Fibroblast of lung (primary cell): Measurements from ENCODE around the gene DYNC2I2. TPM values are rescaled to one million over a fixed set of nuclear protein-coding genes. Genes with fewer than 3 reads are reported as not detected.
A peak's percentile ranks its signal among the peaks of the same experiment; 100 is the strongest.
"Not testable (repeated sequence)": the region's sequence is repeated elsewhere in the genome, so short reads cannot be mapped to it uniquely, and the experiment has no call there.

Source experiments
- DNase-seq, 2 donors: peaks; one replicate each; pipeline versions ENCODE4 v3.0.0 to v3.0.0-alpha.2; 2010; ENCODE audit warnings: low read depth in 2 of 2
- H2AFZ ChIP-seq: 2 replicates; pipeline ENCODE4 v1.5.1; 2012; ENCODE audit warnings: low read length, control low read depth, inconsistent platforms
- H3K27ac ChIP-seq: 2 replicates; pipeline ENCODE4 v1.5.1; 2011; ENCODE audit warnings: low read length, control low read depth; ENCODE audit not compliant: insufficient read depth
- H3K27me3 ChIP-seq: 2 replicates; pipeline ENCODE4 v1.5.1; 2011; ENCODE audit warnings: mild to moderate bottlenecking, low read length; ENCODE audit not compliant: control insufficient read depth, insufficient read depth
- H3K36me3 ChIP-seq: 2 replicates; pipeline ENCODE4 v1.5.1; 2011; ENCODE audit warnings: low read length; ENCODE audit not compliant: control insufficient read depth, insufficient read depth
- H3K4me1 ChIP-seq: 2 replicates; pipeline ENCODE4 v1.5.1; 2011; ENCODE audit warnings: low read length; ENCODE audit not compliant: control insufficient read depth, insufficient read depth; ENCODE audit errors: extremely low read depth
- H3K4me2 ChIP-seq: 2 replicates; pipeline ENCODE4 v1.5.1; 2011; ENCODE audit warnings: low read length, control low read depth; ENCODE audit not compliant: insufficient read depth; ENCODE audit errors: extremely low read depth
- H3K4me3 ChIP-seq, 4 experiments: fragments of 200-600 bp in 1 of 4; sonication (generic) in 1 of 4; replicated peaks in 1 of 4; 2 replicates each; pipeline ENCODE4 v1.5.1; 2011 to 2016; ENCODE audit warnings: low read length in 4 of 4, low read depth in 3 of 4, mild to moderate bottlenecking in 3 of 4, control low read depth in 2 of 4, inconsistent platforms in 1 of 4, mixed read lengths in 1 of 4; ENCODE audit not compliant: insufficient read depth in 1 of 4; ENCODE audit errors: control extremely low read depth in 1 of 4
- H3K79me2 ChIP-seq: 2 replicates; pipeline ENCODE4 v1.5.1; 2012; ENCODE audit warnings: mild to moderate bottlenecking, low read length, inconsistent platforms; ENCODE audit not compliant: control insufficient read depth, insufficient read depth
- H3K9ac ChIP-seq: 2 replicates; pipeline ENCODE4 v1.5.1; 2011; ENCODE audit warnings: mild to moderate bottlenecking, low read length, control low read depth; ENCODE audit not compliant: insufficient read depth
- H3K9me3 ChIP-seq: 2 replicates; pipeline ENCODE4 v1.5.1; 2012; ENCODE audit warnings: low read depth, low read length; ENCODE audit not compliant: control insufficient read depth, insufficient read depth
- H4K20me1 ChIP-seq: 2 replicates; pipeline ENCODE4 v1.5.1; 2011; ENCODE audit warnings: low read length; ENCODE audit not compliant: control insufficient read depth, insufficient read depth; ENCODE audit errors: extremely low read depth
- CTCF ChIP-seq, 2 donors: IDR thresholded peaks in 1 of 2; conservative IDR thresholded peaks in 1 of 2; 1 replicate in 1 of 2; 2 replicates in 1 of 2; pipeline ENCODE4 v1.5.1; 2011 to 2012; ENCODE audit warnings: low read length in 2 of 2, control low read depth in 1 of 2, inconsistent platforms in 1 of 2, low read depth in 1 of 2, mild to moderate bottlenecking in 1 of 2
- EZH2 ChIP-seq: IDR thresholded peaks from 2 replicates; pipeline ENCODE4 v1.5.1; 2012; ENCODE audit warnings: low read length, control low read depth, mild to moderate bottlenecking; ENCODE audit errors: missing control alignments
- polyA plus RNA-seq, 2 donors: library from polyadenylated mRNA; depleted of rRNA in 1 of 2; stranded (reverse) in 1 of 2; unstranded in 1 of 2; fragments of >200 nt; gene quantifications; 2 replicates each; pipeline ENCODE4 v1.2.1, GENCODE V29; 2011 to 2012; ENCODE audit warnings: missing spikeins in 1 of 2
- total RNA-seq: library from RNA; depleted of rRNA; stranded (reverse); fragments of >200 nt; gene quantifications from 2 replicates; pipeline ENCODE4 v1.2.1, GENCODE V29; 2014

The DYNC2I2 gene
- total and polyA plus RNA-seq, 2 donors (not counting 1 experiment from before 2014, with no cell fraction given), result 13.2 to 41.5 TPM

- Histone ChIP-seq H4K20me1 (no peaks in the 10 kb centered on the region), H3K4me2 (peak overlapping the region; percentile 75), H2AFZ (peak overlapping the region; percentile 74), H3K79me2 (no peaks in the 10 kb centered on the region), H3K27me3 (no peaks in the 10 kb centered on the region), H3K27ac (no peak overlapping the region), H3K9ac (peak overlapping the region; percentile 63), H3K4me3 (peak overlapping the region; percentile 45 to 73 (median 66)), H3K36me3 (no peaks in the 10 kb centered on the region), H3K4me1 (peaks cover 4% of the 10 kb centered on the region), H3K9me3 (no peaks in the 10 kb centered on the region)
- no peak for DNase-seq
- no peak for TF ChIP-seq EZH2
- no peak for TF ChIP-seq CTCF (conservative IDR thresholded peaks at IDR 0.05 in 1 of 2, IDR thresholded peaks at IDR 0.05 in 1 of 2; ENCODE audit: low read depth in 1 of 2, low read length in 2 of 2)
Measured at GRCh38 chr9:128702949-128703615, 46.4 kb upstream of the DYNC2I2 start.

- peaks cover 4% of the 10 kb centered on the region for H3K4me1 ChIP-seq
- H4K20me1 ChIP-seq, result no peaks in the 10 kb centered on the region
- DNase-seq, result peak; percentile 63 to 74
- H2AFZ ChIP-seq, result peak within 1 kb of the TSS; percentile 74
- H3K36me3 ChIP-seq, result no peaks in the 10 kb centered on the region
- H3K4me3 ChIP-seq, result peak within 1 kb of the TSS; percentile 62 to 73 (median 66)
- H3K9me3 ChIP-seq, result no peaks in the 10 kb centered on the region
- peak within 1 kb of the TSS; percentile 27 for H3K27ac ChIP-seq
- H3K9ac ChIP-seq, result peak within 1 kb of the TSS; percentile 63
- TF ChIP-seq CTCF (conservative IDR thresholded peaks at IDR 0.05 in 1 of 2, IDR thresholded peaks at IDR 0.05 in 1 of 2; ENCODE audit: low read depth in 1 of 2, low read length in 2 of 2), result peak; percentile 67 to 71
- TF ChIP-seq EZH2, result no peak
- no peaks in the 10 kb centered on the region for H3K27me3 ChIP-seq
- H3K4me2 ChIP-seq, result peak within 1 kb of the TSS; percentile 75
- no peaks in the 10 kb centered on the region for H3K79me2 ChIP-seq
Measured at GRCh38 chr9:128702445-128702948, 45.9 kb upstream of the DYNC2I2 start, which contains the start of gene PKN3. PKN3 (plus strand) TSS chr9:128702503; CDS start chr9:128702916, 413 bp downstream.

GRCh38 chr9:128701227-128701854 is 44.7 kb upstream of the DYNC2I2 start:
- Histone ChIP-seq H3K4me3 (no peak overlapping the region), H3K9me3 (no peaks in the 10 kb centered on the region), H3K4me1 (peaks cover 4% of the 10 kb centered on the region), H3K27me3 (no peaks in the 10 kb centered on the region), H2AFZ (no peak overlapping the region), H3K79me2 (no peaks in the 10 kb centered on the region), H3K9ac (no peak overlapping the region), H3K27ac (no peak overlapping the region), H3K36me3 (peaks cover 2% of the 10 kb centered on the region), H4K20me1 (no peaks in the 10 kb centered on the region), H3K4me2 (no peak overlapping the region)
- no peak for DNase-seq
- TF ChIP-seq EZH2 (no peak), CTCF (conservative IDR thresholded peaks at IDR 0.05 in 1 of 2, IDR thresholded peaks at IDR 0.05 in 1 of 2; ENCODE audit: low read depth in 1 of 2, low read length in 2 of 2) (no peak)

GRCh38 chr9:128699096-128699795 is 42.6 kb upstream of the DYNC2I2 start:
- H3K4me3 ChIP-seq, H3K27ac ChIP-seq, H2AFZ ChIP-seq, H3K4me1 ChIP-seq, DNase-seq, H4K20me1 ChIP-seq, H3K9me3 ChIP-seq, H3K9ac ChIP-seq, H3K79me2 ChIP-seq, H3K36me3 ChIP-seq, H3K27me3 ChIP-seq, H3K4me2 ChIP-seq: not testable (repeated sequence)
